Lower leg skin (tissue), 4 donors: ENCODE measurements around the gene MATCAP1. TPM values are rescaled to one million over a fixed set of nuclear protein-coding genes. Genes with fewer than 3 reads are reported as not detected.
A peak's percentile ranks its signal among the peaks of the same experiment; 100 is the strongest.

ENCODE experiments used
- DNase-seq, 2 donors: peaks; one replicate each; pipeline ENCODE4 v3.0.0-alpha.2; 2019; ENCODE audit warnings: low spot score in 2 of 2
- H3K4me3 ChIP-seq: fragments of 200-600 bp; sonication (generic); 2 replicates; pipeline ENCODE4 v1.5.1; 2017; ENCODE audit warnings: mild to moderate bottlenecking, low read depth; ENCODE audit not compliant: poor library complexity, severe bottlenecking
- CTCF ChIP-seq, 3 donors: fragments of 450-650 bp; IDR thresholded peaks; one replicate each; pipeline ENCODE4 v1.5.1; 2016; ENCODE audit warnings: antibody characterized with exemption in 3 of 3, mild to moderate bottlenecking in 3 of 3, moderate library complexity in 2 of 3
- POLR2A ChIP-seq, 2 donors: fragments of 450-650 bp; IDR thresholded peaks; one replicate each; pipeline ENCODE4 v1.6.1; 2016 to 2017; ENCODE audit warnings: antibody characterized with exemption in 2 of 2, mild to moderate bottlenecking in 1 of 2, moderate library complexity in 1 of 2
- WGBS, 2 donors: methylation state at CpG; one replicate each; pipeline ENCODE4 v1.1.5; 2018; 5-methylcytosine and 5-hydroxymethylcytosine counted together
- intact Hi-C: fragments of 100-400 bp; cut with DNase I; formaldehyde crosslinking; loops from one replicate; pipeline ENCODE4 v1.15.0; 2023; ENCODE audit warnings: low total_unique reads
- total RNA-seq, 4 donors: library from RNA; depleted of rRNA; stranded (reverse); fragments of >200 nt; gene quantifications; one replicate each; pipeline ENCODE4 v1.1.0, GENCODE V29; 2016

The MATCAP1 gene
- total RNA-seq, 4 donors from 2014 or later, result 5.1 to 8.9 (median 7.3) TPM

DNA sequence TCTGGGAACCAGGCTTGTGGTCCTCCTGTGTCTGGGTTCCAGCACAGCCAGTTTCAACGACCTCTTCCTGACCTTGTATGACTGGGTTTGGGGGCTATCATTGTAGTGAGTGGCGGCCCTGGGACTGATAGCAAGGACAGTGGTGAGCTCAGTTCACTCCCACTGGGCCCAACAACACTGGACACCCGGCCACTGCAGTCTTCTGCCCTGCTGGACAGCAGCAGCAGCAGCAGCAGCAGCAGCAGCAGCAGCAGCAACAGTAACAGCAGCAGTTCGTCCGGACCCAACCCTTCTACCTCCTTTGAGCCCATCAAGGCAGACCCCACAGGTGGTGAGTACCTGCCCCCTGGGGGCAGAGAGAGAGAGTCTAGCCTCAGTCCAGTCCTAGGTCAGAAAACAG lies 11.9 kb upstream of the MATCAP1 start:
- 71 to 91% methylated on average over 3 to 5 of the region's 5 CpGs for WGBS, 2 donors
- no peak for DNase-seq
- TF ChIP-seq POLR2A (IDR thresholded peaks at IDR 0.05) (no peak), CTCF (IDR thresholded peaks at IDR 0.05) (no peak)
- intact Hi-C loops, result no loop called here
- no peak overlapping the region for H3K4me3 ChIP-seq

GRCh38 chr16:67194260-67194659 lies 10.5 kb upstream of the MATCAP1 start:
- intact Hi-C loops, result no loop called here
- H3K4me3 ChIP-seq, result no peak overlapping the region
- no peak for DNase-seq
- 90 to 91% methylated on average over 3 to 6 of the region's 6 CpGs for WGBS, 2 donors
- no peak for TF ChIP-seq POLR2A (IDR thresholded peaks at IDR 0.05)
- no peak for TF ChIP-seq CTCF (IDR thresholded peaks at IDR 0.05)

DNA sequence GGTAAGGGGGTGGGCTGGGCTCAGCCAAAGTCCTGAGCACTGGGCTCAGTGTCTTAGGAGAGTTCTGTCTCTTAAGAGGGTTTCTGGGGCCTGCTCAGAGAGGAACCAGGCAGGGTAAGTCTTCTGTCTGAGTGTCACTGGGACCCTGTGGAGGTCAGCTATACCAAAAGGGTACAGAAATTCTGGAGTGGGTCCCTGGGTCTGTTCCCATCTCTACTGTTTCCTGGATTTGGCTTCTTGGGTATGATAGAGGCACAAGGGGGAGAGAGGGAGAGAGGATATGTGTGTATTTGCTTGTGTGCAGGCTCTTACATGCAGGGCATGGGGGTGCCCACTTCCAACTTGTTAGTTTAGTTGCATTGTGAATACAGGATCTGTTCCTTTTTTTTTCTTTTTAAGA lies 9.8 kb upstream of the MATCAP1 start:
- TF ChIP-seq CTCF (IDR thresholded peaks at IDR 0.05), result no peak
- TF ChIP-seq POLR2A (IDR thresholded peaks at IDR 0.05), result no peak
- DNase-seq, result no peak
- no peak overlapping the region for H3K4me3 ChIP-seq
- intact Hi-C loops, result no loop called here

DNA sequence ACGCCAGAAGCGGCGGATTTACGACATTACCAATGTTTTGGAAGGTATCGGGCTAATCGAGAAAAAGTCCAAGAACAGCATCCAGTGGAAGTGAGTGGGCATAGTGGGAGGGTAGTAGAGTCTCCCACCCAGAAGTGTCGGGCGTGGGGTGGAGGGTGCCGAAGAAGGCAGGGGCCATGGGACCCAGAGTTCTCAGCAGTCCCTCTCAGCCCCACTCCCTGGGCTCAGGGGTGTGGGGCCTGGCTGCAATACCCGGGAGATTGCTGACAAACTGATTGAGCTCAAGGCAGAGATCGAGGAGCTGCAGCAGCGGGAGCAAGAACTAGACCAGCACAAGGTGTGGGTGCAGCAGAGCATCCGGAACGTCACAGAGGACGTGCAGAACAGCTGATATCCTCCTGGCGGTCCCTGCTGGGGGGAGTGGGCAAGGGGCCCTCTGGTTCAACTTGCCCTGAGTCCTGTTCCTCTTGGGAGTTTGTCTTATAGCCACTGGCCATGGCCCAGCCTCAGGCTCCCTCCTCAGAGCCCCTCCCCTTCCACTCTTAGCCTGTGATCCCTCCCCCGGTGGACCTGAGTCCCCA lies 9.1 kb upstream of the MATCAP1 start:
- 16 to 22% methylated on average over 17 of the region's 17 CpGs for WGBS, 2 donors

GRCh38 chr16:67191995-67192681 lies 8.4 kb upstream of the MATCAP1 start, which contains the start of gene E2F4:
Gene E2F4, plus strand, starts transcription at chr16:67192155. Its CDS starts 73 bp downstream, at chr16:67192228.
- peak within 1 kb of the TSS; percentile 93 for H3K4me3 ChIP-seq
- 0% methylated on average over 24 to 31 of the region's 54 CpGs for WGBS, 2 donors
- TF ChIP-seq CTCF (IDR thresholded peaks at IDR 0.05) (no peak), POLR2A (IDR thresholded peaks at IDR 0.05) (no peak)
- intact Hi-C loops, result no loop called here
- DNase-seq, result peak; percentile 86 to 97

More for the DNA sequence above, 9.1 kb upstream of the MATCAP1 start:
- no peak for TF ChIP-seq CTCF (IDR thresholded peaks at IDR 0.05)
- no peak for TF ChIP-seq POLR2A (IDR thresholded peaks at IDR 0.05)
- intact Hi-C loops, result no loop called here
- DNase-seq, result no peak
- peak overlapping the region; percentile 93 for H3K4me3 ChIP-seq
